ENCODE data around the gene HIPK2. TPM values are rescaled to one million over a fixed set of nuclear protein-coding genes. Genes with fewer than 3 reads are reported as not detected.

HIPK2 gene
- total RNA-seq, result 6.3 and 12.0 TPM in 2 replicates

GRCh38 chr7:139777948-139778841, at the start of gene HIPK2:
Gene HIPK2 (minus strand): TSS chr7:139777998. CDS start chr7:139777623, 375 bp downstream.

GRCh38 chr7:139523199-139523941, 254.4 kb downstream of the HIPK2 start, which contains the start of gene CLEC2L:
Gene CLEC2L (plus strand): TSS chr7:139523685. CDS start chr7:139523928, 243 bp downstream.

Other genes with a start within 250 kb of the HIPK2 start
- gene TBXAS1, start 51.3 kb upstream of the HIPK2 start, total RNA-seq, result 0.57 TPM in 1 of 2 replicates, not detected in the other